Adrenal gland (tissue), 5 donors: ENCODE data around the gene MAP3K14.

Experiments
- CTCF ChIP-seq, 6 experiments: fragments of 450-650 bp in 4 of 6; fragments of 200-600 bp in 2 of 6; sonication (generic) in 1 of 6; IDR thresholded peaks; 1 replicate in 5 of 6; 2 replicates in 1 of 6; pipeline versions ENCODE4 v1.5.1 to v1.8.0; 2016 to 2021; ENCODE audit warnings: antibody characterized with exemption in 6 of 6, mild to moderate bottlenecking in 2 of 6, moderate library complexity in 1 of 6
- POLR2A ChIP-seq, 2 donors: fragments of 450-650 bp; IDR thresholded peaks; one replicate each; pipeline ENCODE4 v1.6.1; 2017; ENCODE audit warnings: antibody characterized with exemption in 2 of 2, mild to moderate bottlenecking in 2 of 2, moderate library complexity in 1 of 2
- donor health status: DM: no; HTN: no; CAD: no.

GRCh38 chr17:45274033-45274432, 42.8 kb downstream of the MAP3K14 start:
- TF ChIP-seq POLR2A (IDR thresholded peaks at IDR 0.05) (no peak), CTCF (IDR thresholded peaks at IDR 0.05) (no peak)
